Inflammatory macrophage (primary cell): ENCODE data around the gene GPR150.

Experiments used
- DNase-seq, 2 donors: peaks; one replicate each; pipeline ENCODE4 v3.0.0-alpha.2; 2020 to 2022
- total RNA-seq, 18 experiments: gene quantifications; one replicate each; lab custom pipeline; 2026; ENCODE audit warnings: mixed read lengths in 6 of 18, inconsistent platforms in 2 of 18; lab: John Stamatoyannopoulos, UW

The GPR150 gene
- total RNA-seq = 0.46 to 4.1 (median 1.4) reads per million in 18 experiments

DNA sequence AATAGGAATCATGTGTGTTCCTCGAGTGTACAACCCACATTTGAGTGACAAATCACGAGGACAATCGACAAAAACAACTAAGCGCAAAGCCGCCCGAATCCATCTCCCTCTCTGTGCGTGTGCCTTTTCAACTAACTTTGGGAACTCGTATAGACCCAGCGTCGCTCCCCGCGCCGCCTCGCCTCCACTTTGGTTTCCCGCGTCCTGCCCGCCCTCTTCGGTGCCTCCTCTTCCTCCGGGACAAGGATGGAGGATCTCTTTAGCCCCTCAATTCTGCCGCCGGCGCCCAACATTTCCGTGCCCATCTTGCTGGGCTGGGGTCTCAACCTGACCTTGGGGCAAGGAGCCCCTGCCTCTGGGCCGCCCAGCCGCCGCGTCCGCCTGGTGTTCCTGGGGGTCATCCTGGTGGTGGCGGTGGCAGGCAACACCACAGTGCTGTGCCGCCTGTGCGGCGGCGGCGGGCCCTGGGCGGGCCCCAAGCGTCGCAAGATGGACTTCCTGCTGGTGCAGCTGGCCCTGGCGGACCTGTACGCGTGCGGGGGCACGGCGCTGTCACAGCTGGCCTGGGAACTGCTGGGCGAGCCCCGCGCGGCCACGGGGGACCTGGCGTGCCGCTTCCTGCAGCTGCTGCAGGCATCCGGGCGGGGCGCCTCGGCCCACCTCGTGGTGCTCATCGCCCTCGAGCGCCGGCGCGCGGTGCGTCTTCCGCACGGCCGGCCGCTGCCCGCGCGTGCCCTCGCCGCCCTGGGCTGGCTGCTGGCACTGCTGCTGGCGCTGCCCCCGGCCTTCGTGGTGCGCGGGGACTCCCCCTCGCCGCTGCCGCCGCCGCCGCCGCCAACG, at the start of gene GPR150:
TSS of gene GPR150 (plus strand) at position 58 of the 840 bp plus-strand sequence. CDS start at position 247, 189 bp downstream.
- peak; percentile 62 to 79 for DNase-seq

DNA sequence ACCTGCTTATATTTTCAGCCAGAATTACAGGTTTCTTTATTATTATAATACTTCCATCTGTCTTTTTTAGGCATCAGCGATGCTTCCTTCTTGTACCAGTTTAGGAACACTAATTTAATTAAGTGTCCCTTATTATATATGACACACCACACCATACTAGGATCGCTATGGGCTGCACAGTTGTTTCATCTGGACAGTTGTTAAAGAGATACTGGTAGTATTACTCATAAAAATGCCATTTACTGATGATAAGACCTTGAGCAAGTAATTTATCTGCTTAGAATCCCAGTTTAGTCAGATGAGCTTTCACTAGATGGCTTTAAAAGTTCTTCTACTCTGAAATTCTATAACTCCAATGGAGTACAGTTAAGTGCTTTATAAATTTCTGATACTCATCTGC, 47.9 kb upstream of the GPR150 start:
- no peak for DNase-seq

DNA sequence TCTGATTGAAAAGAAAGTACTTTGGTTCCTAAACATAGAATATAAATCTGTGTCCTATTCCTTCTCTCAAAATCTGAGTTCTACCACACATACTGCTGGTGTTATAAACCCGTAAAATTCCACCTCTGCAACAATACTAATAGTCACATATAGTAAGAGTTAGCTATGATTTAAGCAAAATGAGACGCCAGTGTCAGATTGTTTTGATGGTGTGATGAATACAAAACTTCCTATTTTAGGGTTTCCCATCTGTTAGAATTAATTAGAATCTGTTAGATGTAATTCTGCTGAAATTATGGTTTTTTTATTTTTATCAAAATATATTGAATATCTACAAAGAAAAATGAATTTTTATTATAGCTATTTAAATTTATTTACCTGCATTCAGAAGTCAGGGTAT, 38.3 kb upstream of the GPR150 start:
- no peak for DNase-seq

DNA sequence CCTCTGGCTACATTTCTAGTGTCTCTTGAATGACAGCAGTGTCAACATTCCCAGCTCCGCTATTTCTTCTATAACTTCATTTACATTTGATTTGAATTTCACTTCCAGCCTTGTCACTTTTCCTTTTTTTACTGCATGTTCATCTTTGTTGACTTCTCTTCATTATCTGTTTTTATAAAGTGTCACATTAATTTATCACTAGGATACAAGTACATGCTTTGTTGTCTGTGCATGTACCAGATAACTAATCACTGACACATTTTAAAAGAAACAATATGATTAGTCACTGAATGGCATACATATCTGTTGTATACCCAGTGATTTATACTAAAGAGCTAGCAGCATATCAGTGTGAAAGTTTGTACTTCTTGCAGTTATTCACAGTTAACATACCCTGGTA, 35.9 kb upstream of the GPR150 start:
- no peak for DNase-seq

DNA sequence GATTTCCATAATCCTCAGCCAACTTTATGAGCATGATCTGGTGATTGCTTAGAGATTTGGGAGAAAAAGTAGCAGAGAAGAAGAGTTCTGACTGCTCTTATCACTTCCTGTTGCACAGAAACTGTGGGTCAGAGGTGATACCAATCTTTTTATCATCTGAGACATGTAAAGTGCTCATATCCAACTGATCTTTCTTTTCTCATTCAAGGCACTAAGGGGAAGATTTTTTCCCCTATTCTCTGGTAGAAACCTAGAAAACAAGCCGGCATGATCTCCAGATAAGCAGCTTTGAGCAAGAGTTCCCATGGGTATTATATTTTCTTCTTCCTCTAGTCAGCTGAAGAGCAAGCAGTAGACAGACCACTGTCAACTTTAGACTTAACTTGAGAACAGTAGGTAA, 29.0 kb upstream of the GPR150 start:
- DNase-seq = no peak

DNA sequence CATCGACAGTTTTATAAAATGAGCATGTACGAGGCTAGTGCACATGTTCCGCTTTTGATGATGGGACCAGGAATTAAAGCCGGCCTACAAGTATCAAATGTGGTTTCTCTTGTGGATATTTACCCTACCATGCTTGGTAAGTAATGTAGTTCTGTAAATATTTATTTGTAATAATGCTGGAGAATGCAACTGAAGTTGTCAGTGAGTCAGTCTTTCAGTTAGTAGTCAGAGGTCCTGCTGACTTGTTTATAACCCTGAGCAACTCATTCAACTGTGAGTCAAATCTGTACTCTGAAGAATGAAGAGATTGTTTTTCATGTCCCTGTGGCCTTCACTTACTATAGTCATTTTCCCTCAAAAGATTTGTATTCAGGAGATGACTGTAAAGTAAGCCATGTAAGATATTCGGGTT, 28.4 kb upstream of the GPR150 start:
- no peak for DNase-seq

DNA sequence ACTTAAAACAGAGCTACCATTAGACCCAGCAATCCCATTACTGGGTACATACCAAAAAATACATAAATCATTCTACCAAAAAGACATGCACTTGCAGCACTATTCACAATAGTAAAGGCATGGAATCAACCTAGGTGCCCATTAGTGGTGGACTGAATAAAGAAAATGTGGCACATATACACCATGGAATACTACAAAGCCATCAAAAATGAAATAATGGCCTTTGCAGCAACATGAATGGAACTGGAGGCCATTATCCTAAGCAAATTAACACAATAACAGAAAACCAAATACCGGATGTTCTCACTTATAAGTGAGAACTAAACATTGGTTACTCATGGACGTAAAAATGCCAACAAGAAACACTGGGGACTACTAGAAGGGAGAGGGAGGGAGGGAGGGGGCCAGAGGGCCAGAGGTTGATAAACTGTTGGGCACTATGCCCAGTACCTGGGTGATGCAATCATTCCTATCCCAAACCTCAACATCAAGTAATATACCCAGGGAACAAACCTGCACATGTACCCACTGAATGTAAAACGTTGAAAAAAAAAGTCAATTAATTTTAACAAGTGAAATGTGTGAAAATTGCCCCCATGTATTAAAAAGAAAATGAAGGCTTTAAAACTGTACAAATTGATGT, 24.5 kb upstream of the GPR150 start:
- no peak for DNase-seq

DNA sequence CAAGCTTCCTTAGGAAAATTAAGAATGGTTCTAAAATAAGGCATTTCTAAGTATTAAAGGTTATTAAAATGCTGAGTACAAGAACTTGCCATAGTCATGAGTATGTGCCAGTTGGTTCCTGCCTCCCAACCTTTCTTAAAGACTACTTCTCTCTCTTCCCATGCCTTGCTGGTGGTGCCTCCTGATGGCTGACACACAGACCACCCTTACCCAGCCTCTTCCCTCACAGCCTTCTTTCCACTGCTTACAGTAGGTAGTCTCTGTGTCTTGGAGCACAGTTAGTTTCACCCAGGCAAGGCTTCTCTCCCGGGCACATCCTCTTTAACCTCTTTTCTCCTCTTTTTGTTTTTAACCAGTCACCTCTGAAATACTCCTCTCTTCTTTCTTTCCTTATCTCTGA, 20.6 kb upstream of the GPR150 start:
- DNase-seq = no peak

DNA sequence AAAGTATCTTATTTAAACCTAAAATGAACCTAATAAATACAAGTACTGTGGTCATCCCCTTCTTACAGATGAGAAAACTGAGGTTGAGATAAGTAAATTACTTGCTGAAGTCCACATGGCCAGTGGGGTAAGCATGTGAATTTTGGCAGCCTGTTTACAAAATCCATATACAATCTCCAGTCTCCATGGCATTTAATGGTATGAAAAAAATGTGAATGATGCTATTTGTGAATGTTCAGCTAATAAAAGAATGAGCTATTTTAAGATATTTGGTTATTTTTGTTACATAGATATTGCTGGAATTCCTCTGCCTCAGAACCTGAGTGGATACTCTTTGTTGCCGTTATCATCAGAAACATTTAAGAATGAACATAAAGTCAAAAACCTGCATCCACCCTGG, 19.3 kb upstream of the GPR150 start:
- no peak for DNase-seq

DNA sequence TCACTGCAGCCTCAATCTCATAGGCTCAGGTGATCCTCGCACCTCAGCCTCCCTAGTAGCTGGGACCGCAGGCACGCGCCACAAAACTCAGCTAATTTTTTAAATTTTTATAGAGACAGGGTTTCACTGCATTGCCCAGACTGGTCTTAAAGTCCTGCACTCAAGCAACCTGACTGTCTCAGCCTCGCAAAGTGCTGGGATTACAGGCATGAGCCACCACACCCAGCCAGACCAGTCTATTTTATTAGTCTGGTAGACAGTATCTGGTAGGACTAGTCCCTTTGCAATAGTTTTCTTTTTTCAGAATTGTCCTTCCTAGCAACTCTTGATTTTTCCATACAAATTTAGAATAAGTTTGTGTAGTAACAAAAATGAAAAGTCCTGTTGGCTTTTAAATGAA, 14.1 kb upstream of the GPR150 start:
- DNase-seq = no peak

DNA sequence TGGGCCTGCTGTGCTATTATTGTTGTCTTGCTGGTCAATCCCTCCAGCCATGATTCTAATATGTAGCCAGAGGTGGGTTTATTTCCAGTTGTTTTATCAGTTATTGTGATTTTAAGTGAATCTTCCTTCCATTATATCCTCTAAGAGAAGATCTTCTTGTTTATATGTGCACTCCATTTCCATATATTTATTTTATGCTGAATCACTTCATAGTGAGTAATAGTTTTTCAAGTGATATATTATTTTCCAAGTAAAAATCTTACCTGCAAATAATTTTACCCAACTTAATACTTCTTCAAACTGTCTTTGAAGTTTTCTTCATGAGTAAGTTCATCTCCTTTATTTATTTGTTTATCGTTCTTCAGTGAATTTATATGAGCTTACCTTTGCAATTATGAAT, 13.5 kb upstream of the GPR150 start:
- no peak for DNase-seq

DNA sequence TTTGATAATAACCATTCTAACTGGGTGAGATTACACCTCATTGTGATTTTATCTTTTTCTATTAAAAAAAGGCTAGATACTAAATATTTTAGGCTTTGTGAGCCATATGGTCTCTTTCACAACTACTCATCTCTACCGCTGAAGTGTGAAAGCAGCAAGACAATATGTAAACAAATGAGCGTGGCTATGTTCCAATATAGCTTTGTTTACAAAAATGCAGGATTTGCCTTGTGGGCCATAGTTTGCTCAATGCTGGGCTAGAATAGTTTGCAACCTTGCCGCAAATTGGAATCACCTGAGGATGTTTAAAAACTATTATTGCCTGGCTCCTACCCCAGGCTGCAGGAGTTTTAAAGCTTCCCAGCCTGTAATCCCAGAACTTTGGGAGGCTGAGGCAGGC, 10.2 kb upstream of the GPR150 start:
- DNase-seq = no peak

DNA sequence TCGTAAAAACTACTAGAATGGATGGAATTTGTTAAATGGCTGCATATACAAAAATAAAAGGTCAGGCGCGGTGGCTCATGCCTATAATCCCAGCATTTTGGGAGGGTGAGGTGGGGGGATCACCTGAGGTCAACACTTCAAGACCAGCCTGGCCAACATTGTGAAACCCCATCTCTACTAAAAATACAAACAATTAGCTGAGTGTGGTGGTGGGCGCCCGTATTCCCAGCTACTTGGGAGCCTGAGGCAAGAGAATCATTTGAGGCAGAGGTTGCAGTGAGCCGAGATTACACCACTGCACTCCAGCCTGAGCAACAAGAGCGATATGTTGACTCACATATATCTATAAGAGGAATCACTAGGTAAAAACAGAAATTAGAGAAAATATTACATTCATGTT, 9.3 kb upstream of the GPR150 start:
- DNase-seq = no peak

DNA sequence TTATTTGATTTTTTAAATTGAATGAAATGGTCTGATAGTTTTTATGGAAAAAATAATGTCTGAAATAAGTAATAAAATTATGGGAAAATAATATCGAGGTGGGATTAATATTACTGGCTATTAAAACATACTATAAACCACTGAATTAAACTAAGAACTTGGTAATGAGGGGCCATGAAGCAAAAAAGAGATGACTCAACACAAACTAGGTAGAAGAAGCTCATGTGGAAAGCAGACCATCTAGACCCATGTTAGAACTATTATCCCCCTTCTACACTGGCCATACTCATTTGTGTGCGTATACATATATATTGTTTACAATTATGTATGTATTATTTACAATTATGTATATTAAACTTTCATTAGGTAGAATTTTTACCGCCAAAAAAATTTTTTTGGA, 8.5 kb upstream of the GPR150 start:
- DNase-seq = no peak

DNA sequence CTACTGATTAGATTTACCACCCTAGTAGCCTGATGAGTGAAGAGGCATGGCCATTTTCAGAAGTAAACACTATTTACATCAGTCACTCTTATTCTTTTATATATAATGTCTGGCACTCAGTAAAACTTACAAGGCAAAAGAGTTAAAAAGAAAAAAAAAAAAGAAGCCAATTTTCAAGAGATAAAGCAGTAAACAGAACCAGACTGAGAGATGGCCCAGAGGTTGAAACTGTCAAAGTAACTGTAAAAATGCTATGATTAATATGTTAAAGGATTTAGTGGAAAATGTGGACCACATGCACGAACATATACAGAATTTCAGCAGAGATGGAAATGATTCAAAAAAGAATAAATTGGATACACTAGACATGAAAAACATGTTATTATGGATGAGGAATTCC, 6.4 kb upstream of the GPR150 start:
- no peak for DNase-seq

DNA sequence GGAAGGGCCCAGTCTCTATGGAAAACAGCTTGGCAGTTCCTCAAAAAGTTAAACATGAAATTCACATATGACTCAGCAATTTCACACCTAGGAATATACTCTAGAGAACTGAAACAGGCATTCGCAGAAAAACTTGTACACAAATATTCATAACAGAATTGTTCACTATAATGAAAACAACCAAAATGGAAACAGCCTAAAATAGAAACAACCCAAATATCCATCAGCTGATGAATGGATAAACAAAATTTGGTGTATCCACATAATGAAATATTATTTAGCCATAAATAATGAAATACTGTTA, 4.8 kb upstream of the GPR150 start:
- no peak for DNase-seq

DNA sequence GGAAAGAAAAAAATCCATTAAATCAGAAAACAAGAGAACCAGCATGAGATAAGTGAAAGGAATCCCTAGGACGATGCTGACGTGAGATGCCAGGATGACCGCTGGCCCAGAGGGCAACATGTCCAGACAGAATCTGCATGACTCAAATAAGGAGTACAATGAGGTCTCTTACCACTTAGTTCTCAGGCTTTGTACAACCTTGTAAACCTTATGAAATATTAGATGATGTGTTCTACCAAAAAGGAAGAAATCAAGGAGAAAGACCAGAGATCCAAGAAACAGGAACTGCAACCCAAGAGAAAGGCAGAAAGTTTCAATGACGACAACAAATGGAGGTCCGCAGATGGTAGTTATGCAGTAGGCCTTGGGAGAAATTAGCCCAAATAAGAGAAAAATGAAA, 2.8 kb upstream of the GPR150 start:
- no peak for DNase-seq

DNA sequence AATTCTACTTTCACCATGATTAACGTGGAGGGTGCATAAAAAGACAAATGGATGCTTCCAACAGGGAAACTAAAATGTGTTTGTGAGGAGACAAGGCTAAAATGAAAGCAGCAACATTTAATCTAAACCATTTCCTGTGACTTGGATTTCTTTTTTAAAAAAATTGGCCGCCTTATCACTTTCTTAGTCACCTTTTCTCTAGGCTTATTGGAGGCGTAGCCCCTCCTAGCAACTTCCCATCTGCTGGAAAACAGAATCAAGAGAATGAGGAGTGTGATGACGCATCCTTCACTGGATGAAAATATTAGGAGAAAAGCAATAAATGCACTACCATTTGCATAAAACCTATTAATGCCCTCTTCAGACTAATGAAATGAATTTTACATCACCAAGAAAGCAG, 791 bp upstream of the GPR150 start:
- DNase-seq = no peak

DNA sequence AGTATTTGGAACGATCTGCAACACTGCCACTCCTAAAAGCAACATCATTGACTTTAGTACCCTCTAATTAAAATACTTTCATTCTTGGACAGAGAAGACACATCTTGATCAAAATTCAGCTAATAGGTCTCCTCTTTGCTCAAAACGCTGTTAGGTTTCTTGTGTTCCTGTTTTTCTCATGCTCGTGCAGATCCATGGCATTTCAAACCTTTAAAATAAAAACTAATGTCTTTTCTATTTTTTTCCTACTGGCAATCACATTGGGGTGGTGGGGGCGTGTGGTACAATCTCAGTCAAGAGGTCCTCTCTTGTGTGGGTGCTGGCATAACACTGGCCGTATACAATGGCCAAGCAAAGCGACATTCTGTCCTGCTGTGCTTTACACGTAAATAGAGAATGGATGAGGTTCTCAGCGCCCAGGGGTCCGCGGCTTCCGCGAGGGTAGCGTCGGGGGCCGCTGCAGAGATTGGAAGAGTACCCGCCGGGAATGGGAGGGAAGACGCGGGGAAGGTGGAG, 315 bp upstream of the GPR150 start:
- no peak for DNase-seq

DNA sequence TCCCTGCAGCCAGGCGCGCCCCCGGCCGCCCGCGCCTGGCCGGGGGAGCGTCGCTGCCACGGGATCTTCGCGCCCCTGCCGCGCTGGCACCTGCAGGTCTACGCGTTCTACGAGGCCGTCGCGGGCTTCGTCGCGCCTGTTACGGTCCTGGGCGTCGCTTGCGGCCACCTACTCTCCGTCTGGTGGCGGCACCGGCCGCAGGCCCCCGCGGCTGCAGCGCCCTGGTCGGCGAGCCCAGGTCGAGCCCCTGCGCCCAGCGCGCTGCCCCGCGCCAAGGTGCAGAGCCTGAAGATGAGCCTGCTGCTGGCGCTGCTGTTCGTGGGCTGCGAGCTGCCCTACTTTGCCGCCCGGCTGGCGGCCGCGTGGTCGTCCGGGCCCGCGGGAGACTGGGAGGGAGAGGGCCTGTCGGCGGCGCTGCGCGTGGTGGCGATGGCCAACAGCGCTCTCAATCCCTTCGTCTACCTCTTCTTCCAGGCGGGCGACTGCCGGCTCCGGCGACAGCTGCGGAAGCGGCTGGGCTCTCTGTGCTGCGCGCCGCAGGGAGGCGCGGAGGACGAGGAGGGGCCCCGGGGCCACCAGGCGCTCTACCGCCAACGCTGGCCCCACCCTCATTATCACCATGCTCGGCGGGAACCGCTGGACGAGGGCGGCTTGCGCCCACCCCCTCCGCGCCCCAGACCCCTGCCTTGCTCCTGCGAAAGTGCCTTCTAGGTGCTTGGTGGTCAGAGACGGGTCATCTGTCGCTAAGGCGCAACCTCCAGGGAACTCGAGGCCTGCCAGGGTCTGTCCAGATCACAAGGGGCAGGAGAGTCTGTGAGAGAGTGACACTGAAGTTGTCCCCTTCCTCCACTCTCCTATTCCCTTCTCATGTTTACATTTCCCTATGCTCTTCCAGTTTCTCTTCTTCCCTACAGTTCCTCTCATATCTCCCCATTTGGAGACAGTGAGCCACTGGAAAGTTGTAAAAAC, 1.3 kb downstream of the GPR150 start:
- peak in 1 of 2 donors; percentile 34 for DNase-seq

DNA sequence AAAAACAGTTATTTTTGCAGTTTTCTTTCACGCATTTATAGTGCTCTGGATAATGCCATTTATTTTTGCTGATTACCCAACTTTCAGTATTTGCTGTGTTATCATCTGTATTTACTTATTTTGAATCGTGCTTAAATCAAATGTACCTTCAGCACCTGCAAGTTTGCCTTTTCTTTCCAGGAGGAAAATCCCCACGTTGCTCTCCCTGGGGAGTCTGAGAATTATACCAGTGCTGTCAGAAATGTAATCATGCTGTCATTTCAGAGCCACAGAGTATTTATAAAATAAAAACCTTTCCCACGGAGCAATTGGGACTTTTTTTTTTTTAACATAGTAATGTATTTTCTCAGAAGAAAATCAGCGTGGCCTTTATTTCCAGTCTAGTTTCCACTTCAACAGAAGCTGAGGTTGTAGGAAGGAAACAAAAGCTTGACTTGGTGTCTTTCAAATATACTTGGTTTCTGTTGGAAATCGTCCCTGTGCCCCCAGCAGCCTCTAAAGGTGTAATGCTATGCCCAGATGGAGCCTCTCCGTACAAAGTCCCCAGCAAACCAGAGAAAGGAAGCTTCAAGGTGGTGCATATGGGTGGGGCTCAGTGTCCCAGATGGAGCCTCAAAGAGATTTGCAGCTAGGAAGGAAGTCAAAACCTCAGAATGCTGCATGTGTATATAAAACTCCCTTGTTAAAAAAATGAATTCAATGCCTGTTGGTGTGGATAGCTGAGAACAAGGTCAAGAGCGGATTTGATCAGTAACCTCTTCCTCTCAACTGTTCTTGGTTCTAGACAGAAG, 2.1 kb downstream of the GPR150 start:
- DNase-seq = no peak

DNA sequence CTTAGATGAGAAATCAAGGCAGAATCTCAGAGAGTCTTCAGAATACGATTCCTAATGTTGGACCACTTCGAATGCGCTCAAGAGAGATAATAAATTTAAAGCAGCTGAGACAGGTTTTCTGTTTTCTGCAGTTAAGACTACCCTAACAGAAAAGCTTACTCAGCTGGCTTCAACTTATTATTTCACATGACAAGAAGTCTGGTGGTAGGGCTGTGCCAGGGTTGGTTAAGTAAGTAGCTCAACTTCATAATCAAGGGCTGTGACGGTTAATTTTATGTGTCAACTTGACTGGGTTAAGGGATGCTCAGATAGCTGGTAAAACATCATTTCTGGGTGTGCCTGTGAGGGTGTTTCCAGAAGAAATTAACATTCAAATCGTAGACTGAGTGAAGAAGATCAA, 3.8 kb downstream of the GPR150 start:
- no peak for DNase-seq
